GM15510 (cell line): Measurements from ENCODE around the gene ANKRD30A.

Source experiments
- POLR2A ChIP-seq: IDR thresholded peaks from 3 replicates; pipeline ENCODE4 v1.6.1; 2011; ENCODE audit warnings: borderline replicate concordance; ENCODE audit not compliant: insufficient read length; ENCODE audit errors: extremely low read depth

The ANKRD30A gene

DNA sequence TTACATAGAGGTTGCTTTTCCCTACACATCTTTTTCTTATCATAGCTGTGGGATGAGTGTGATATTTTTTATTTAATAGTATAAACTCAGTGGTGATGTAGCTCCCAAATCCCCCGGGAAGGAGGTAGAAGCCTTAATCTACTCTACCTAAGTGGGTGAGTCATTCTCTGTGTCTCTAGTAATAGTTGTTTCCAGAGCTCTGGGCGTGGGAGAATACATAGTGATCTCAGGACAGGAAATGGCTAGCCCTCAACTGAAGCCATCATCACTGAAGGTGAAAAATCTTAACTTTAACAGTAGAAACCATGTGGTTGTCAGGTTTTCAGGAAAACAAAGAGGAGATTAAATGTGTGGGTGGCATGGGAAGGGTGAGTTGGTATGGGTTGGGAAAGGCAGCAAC is 278.4 kb downstream of the ANKRD30A start:
- TF ChIP-seq POLR2A: no peak
